A673 (cell line): ENCODE data around the gene SOX13.

Experiments
- CTCF ChIP-seq: fragments of 300-800, 200-600 bp; sonication (generic); conservative IDR thresholded peaks from 2 replicates; pipeline ENCODE4 v1.5.1; 2017; ENCODE audit warnings: low read depth, mild to moderate bottlenecking, antibody characterized with exemption, low read length, moderate library complexity, mixed read lengths
- EZH2 ChIP-seq: fragments of 200-600 bp; sonication (generic); IDR thresholded peaks from 2 replicates; pipeline ENCODE4 v1.6.1; 2017; ENCODE audit warnings: borderline replicate concordance, low read depth, mild to moderate bottlenecking, mixed read lengths, antibody characterized with exemption, low read length; ENCODE audit not compliant: poor library complexity, severe bottlenecking

- no peak for TF ChIP-seq CTCF
- no peak for TF ChIP-seq EZH2
Measured at GRCh38 chr1:204087181-204087892, 14.4 kb downstream of the SOX13 start.
